C4-2B (cell line): Measurements from ENCODE around the gene TOX2.

ENCODE experiments used
- ZFX ChIP-seq: fragments of 450-650 bp; IDR thresholded peaks from 2 replicates; pipeline ENCODE4 v1.6.1; 2017
- TF ChIP-seq, protein P1 (sequence below): fragments of 450-650 bp; conservative IDR thresholded peaks from 2 replicates; pipeline ENCODE4 v1.5.1; 2017; ENCODE audit warnings: mild to moderate bottlenecking

DNA sequence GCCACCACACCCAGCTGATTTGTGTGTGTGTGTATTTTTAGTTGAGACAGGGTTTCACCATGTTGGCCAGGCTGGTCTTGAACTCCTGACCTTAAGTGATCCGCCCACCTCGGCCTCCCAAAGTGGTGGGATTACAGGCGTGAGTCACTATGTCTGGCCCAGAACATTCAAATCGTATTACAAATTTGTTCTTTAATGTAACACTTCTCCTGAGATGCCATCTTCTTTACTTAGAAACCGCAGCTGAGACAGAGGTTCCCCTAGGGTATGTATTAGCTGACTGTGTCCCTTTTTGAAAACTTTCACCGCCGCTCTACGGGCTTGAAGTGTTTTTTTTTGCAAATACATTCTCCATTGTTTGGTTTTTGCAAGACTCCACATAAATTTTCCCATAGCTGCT is 62.6 kb downstream of the TOX2 start:
- TF ChIP-seq, protein P1, sequence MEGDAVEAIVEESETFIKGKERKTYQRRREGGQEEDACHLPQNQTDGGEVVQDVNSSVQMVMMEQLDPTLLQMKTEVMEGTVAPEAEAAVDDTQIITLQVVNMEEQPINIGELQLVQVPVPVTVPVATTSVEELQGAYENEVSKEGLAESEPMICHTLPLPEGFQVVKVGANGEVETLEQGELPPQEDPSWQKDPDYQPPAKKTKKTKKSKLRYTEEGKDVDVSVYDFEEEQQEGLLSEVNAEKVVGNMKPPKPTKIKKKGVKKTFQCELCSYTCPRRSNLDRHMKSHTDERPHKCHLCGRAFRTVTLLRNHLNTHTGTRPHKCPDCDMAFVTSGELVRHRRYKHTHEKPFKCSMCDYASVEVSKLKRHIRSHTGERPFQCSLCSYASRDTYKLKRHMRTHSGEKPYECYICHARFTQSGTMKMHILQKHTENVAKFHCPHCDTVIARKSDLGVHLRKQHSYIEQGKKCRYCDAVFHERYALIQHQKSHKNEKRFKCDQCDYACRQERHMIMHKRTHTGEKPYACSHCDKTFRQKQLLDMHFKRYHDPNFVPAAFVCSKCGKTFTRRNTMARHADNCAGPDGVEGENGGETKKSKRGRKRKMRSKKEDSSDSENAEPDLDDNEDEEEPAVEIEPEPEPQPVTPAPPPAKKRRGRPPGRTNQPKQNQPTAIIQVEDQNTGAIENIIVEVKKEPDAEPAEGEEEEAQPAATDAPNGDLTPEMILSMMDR: no peak
- TF ChIP-seq ZFX: no peak
